Breast epithelium (tissue), 4 donors: ENCODE results near the gene RAI1. TPM values are rescaled to one million over a fixed set of nuclear protein-coding genes. Genes with fewer than 3 reads are reported as not detected.

Experiments
- DNase-seq, 2 donors: peaks; one replicate each; pipeline ENCODE4 v3.0.0-alpha.2; 2019; ENCODE audit warnings: low spot score in 2 of 2
- H3K27ac ChIP-seq, 2 donors: fragments of 200-600 bp; sonication (generic) in 1 of 2; one replicate each; pipeline ENCODE4 v1.5.1; 2016 to 2019; ENCODE audit warnings: mild to moderate bottlenecking in 1 of 2
- H3K27me3 ChIP-seq, 2 donors: fragments of 200-600 bp; sonication (generic) in 1 of 2; one replicate each; pipeline versions ENCODE4 v1.5.1 to v1.6.0; 2017 to 2019; ENCODE audit warnings: control low read depth in 1 of 2, mild to moderate bottlenecking in 1 of 2
- H3K36me3 ChIP-seq: fragments of 200-600 bp; one replicate; pipeline ENCODE4 v1.5.1; 2019
- H3K4me1 ChIP-seq, 2 donors: fragments of 200-600 bp; sonication (generic); one replicate each; pipeline ENCODE4 v1.5.1; 2016 to 2019; ENCODE audit warnings: control low read depth in 1 of 2
- H3K4me3 ChIP-seq, 3 donors: fragments of 200-600 bp; sonication (generic); 1 replicate in 2 of 3; 2 replicates in 1 of 3; pipeline ENCODE4 v1.5.1; 2016 to 2019; ENCODE audit warnings: mild to moderate bottlenecking in 3 of 3, moderate library complexity in 2 of 3
- H3K9me3 ChIP-seq, 2 donors: fragments of 200-600 bp; sonication (generic) in 1 of 2; one replicate each; pipeline ENCODE4 v1.5.1; 2016 to 2019; ENCODE audit warnings: control low read depth in 1 of 2
- CTCF ChIP-seq, 3 donors: fragments of 450-650 bp; IDR thresholded peaks; one replicate each; pipeline ENCODE4 v1.5.1; 2016 to 2017; ENCODE audit warnings: antibody characterized with exemption in 3 of 3, mild to moderate bottlenecking in 3 of 3, moderate library complexity in 3 of 3
- POLR2A ChIP-seq: fragments of 450-650 bp; IDR thresholded peaks from one replicate; pipeline ENCODE4 v1.6.1; 2016; ENCODE audit warnings: antibody characterized with exemption, mild to moderate bottlenecking, moderate library complexity
- POLR2AphosphoS5 ChIP-seq, 3 donors: sonication (generic); formaldehyde crosslinking; IDR thresholded peaks; one replicate each; pipeline ENCODE4 v1.6.1; 2017; ENCODE audit warnings: antibody characterized with exemption in 3 of 3
- intact Hi-C: fragments of 100-400 bp; cut with DNase I; formaldehyde crosslinking; loops from one replicate; pipeline ENCODE4 v1.15.1; 2023; ENCODE audit warnings: low total_unique reads
- total RNA-seq, 3 donors: library from RNA; depleted of rRNA; stranded (reverse); fragments of >200 nt; gene quantifications; one replicate each; pipeline ENCODE4 v1.1.0, GENCODE V29; 2016

RAI1 gene
- total RNA-seq, 3 donors from 2014 or later: 5.6 to 25.6 (median 20.6) TPM

DNA sequence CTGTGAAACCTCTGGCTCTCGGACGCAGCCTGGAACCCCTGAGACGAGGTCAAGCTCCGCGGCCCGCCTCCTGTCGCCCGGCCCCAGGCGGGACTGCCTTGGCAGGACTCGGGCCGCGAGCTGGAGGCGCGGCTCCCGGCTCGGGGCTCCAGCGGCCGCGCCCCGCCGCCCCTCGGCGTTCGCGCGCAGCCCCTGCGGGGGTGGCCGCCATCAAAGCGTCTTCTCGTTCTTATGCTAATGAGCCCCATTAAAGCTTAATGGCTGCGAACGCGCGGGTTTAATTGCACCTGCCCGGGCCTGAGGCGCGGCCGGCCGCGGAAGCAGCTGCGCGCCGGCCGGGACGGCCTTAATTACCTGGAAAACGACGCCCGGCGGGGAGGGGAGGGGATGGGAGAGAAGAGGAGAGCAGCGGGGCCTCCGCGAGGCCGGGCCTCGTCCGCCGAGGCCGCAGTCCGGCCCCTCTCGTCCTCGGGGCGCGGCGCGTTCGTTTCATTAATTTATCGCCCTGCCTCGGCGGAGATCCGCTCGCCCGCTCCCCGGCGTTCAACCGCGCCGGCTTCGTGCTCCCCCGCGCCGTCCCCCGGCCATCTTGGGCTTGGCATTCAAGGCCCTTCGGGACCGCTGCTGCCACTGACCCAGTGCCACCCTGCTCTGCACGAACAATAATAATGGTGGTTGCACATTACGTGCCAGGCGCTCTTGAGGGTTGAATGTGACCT lies 19.2 kb downstream of the RAI1 start:
- intact Hi-C loops: no loop called here
- peak overlapping the region; percentile 99 to 100 for H3K27ac ChIP-seq
- peak overlapping the region; percentile 38 to 65 (median 47) for H3K4me3 ChIP-seq
- H3K4me1 ChIP-seq: peaks cover 19 to 43% of the 10 kb centered on the region in 2 donors
- H3K27me3 ChIP-seq: no peaks in the 10 kb centered on the region
- no peaks in the 10 kb centered on the region for H3K36me3 ChIP-seq
- H3K9me3 ChIP-seq: no peaks in the 10 kb centered on the region
- no peak for DNase-seq
- no peak for TF ChIP-seq POLR2A
- no peak for TF ChIP-seq POLR2AphosphoS5 (IDR thresholded peaks at IDR 0.05)
- no peak for TF ChIP-seq CTCF (IDR thresholded peaks at IDR 0.05)

GRCh38 chr17:17701112-17701511 lies 19.9 kb downstream of the RAI1 start:
- intact Hi-C loops: no loop called here
- Histone ChIP-seq H3K4me1 (peaks cover 14 to 37% of the 10 kb centered on the region in 2 donors), H3K27ac (peak overlapping the region in 1 of 2 donors; percentile 100)

GRCh38 chr17:17701658-17702057 lies 20.4 kb downstream of the RAI1 start:
- no peak overlapping the region for H3K27ac ChIP-seq
- peaks cover 14 to 34% of the 10 kb centered on the region in 2 donors for H3K4me1 ChIP-seq
- H3K9me3 ChIP-seq: no peaks in the 10 kb centered on the region
- H3K36me3 ChIP-seq: no peaks in the 10 kb centered on the region
- intact Hi-C loops: no loop called here
- TF ChIP-seq CTCF (IDR thresholded peaks at IDR 0.05) (no peak), POLR2A (no peak), POLR2AphosphoS5 (IDR thresholded peaks at IDR 0.05) (no peak)
- H3K27me3 ChIP-seq: no peaks in the 10 kb centered on the region
- no peak for DNase-seq
- no peak overlapping the region for H3K4me3 ChIP-seq

More at GRCh38 chr17:17701112-17701511, 19.9 kb downstream of the RAI1 start:
- TF ChIP-seq POLR2A (no peak), CTCF (IDR thresholded peaks at IDR 0.05) (no peak), POLR2AphosphoS5 (IDR thresholded peaks at IDR 0.05) (no peak)
- no peaks in the 10 kb centered on the region for H3K9me3 ChIP-seq
- H3K4me3 ChIP-seq: peak overlapping the region in 1 of 3 donors; percentile 65
- H3K36me3 ChIP-seq: no peaks in the 10 kb centered on the region
- no peaks in the 10 kb centered on the region for H3K27me3 ChIP-seq
- DNase-seq: no peak

DNA sequence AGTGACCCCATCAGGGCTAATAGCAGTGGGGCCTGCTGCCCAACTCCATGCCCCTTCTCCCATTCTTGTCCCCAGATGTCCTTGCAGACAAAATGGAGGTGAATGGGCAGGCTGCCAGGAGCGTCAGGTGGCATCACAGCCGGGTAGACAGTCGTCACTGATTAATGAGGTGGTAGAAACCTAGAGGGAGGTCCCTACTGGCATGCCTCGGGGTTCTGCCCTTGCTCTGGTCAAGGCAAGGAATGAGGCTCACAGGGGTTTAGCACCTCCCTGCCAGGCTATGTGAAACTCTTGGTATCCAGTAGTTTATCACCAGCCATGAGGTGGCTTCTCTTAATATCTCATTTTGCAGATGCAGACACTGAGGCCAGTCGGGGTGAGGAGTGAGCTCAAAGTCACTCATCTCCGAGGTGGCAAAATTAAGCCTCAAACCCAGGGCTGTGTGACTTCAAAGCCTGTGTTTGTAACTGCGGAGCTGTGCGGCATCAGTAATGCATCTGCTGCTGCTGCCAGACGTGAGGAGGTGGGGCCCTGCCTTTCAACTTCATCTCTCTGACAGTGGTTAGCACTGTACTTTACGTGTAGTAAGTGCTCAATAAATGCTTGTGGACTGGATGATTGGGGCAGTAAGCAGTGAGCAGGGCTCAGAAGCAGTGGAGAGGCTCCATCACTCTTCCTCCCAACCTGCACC lies 21.3 kb downstream of the RAI1 start:
- Histone ChIP-seq H3K27me3 (no peaks in the 10 kb centered on the region), H3K4me1 (peaks cover 9 to 24% of the 10 kb centered on the region in 2 donors), H3K4me3 (no peak overlapping the region), H3K27ac (peak overlapping the region in 1 of 2 donors; percentile 17), H3K36me3 (no peaks in the 10 kb centered on the region), H3K9me3 (no peaks in the 10 kb centered on the region)
- DNase-seq: no peak
- intact Hi-C loops: no loop called here
- TF ChIP-seq POLR2AphosphoS5 (IDR thresholded peaks at IDR 0.05) (no peak), POLR2A (no peak), CTCF (IDR thresholded peaks at IDR 0.05) (no peak)
